Measurements from ENCODE around the gene LCN10. TPM values are rescaled to one million over a fixed set of nuclear protein-coding genes. Genes with fewer than 3 reads are reported as not detected.
A peak's percentile ranks its signal among the peaks of the same experiment; 100 is the strongest.
"Not testable (repeated sequence)": the region's sequence is repeated elsewhere in the genome, so short reads cannot be mapped to it uniquely, and the experiment has no call there.

The LCN10 gene
- total and polyA plus RNA-seq, 2 of the 13 experiments (the other 11 are each of a cell fraction or from before 2014, with no cell fraction given): 0.53 to 0.61 TPM

- TF ChIP-seq, protein P1, sequence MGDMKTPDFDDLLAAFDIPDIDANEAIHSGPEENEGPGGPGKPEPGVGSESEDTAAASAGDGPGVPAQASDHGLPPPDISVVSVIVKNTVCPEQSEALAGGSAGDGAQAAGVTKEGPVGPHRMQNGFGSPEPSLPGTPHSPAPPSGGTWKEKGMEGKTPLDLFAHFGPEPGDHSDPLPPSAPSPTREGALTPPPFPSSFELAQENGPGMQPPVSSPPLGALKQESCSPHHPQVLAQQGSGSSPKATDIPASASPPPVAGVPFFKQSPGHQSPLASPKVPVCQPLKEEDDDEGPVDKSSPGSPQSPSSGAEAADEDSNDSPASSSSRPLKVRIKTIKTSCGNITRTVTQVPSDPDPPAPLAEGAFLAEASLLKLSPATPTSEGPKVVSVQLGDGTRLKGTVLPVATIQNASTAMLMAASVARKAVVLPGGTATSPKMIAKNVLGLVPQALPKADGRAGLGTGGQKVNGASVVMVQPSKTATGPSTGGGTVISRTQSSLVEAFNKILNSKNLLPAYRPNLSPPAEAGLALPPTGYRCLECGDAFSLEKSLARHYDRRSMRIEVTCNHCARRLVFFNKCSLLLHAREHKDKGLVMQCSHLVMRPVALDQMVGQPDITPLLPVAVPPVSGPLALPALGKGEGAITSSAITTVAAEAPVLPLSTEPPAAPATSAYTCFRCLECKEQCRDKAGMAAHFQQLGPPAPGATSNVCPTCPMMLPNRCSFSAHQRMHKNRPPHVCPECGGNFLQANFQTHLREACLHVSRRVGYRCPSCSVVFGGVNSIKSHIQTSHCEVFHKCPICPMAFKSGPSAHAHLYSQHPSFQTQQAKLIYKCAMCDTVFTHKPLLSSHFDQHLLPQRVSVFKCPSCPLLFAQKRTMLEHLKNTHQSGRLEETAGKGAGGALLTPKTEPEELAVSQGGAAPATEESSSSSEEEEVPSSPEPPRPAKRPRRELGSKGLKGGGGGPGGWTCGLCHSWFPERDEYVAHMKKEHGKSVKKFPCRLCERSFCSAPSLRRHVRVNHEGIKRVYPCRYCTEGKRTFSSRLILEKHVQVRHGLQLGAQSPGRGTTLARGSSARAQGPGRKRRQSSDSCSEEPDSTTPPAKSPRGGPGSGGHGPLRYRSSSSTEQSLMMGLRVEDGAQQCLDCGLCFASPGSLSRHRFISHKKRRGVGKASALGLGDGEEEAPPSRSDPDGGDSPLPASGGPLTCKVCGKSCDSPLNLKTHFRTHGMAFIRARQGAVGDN (CRISPR knock-in tag; IDR thresholded peaks at IDR 0.05): peak; percentile 33; the same call in 1 of the 2 replicates
- no peak for TF ChIP-seq JUND (CRISPR knock-in tag; IDR thresholded peaks at IDR 0.05)
- TF ChIP-seq PATZ1 (CRISPR knock-in tag; IDR thresholded peaks at IDR 0.05): peak; percentile 36
Observed at GRCh38 chr9:136769710-136770191, 27.0 kb upstream of the LCN10 start (continued).

DNA sequence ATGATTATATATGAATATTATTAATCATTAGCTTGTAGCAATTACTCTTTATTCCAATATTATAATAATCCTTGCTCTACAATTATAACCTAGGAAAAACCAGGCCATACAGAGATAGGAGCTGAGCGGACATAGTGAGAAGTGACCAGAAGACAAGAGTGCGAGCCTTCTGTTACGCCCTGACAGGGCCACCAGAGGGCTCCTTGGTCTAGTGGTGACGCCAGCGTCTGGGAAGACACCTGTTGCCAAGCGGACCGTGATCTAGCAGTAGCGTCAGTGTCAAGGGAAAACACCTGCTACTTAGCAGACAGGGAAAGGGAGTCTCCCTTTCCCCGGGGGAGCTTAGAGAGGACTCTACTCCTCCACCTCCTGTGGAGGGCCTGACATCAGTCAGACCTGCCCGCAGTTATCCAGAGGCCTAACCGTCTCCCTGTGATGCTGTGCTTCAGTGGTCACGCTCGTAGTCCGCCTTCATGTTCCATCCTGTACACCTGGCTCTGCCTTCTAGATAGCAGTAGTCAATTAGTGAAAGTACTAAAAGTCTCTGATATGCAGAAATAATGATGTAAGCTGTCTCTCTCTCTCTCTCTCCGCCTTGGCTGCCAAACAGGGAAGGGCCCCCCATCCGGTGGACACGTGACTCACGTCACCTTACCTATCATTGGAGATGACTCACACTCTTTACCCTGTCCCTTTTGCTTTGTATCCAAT lies 23.8 kb upstream of the LCN10 start:
- in situ Hi-C loops (cut with HindIII; ENCODE audit: extremely low pct_ligation_motif_present, low pct_unique_long_range_greater_than_20kb); H4K20me1 ChIP-seq (ENCODE audit: insufficient read depth, low read length); intact Hi-C loops (cut with micrococcal nuclease; ENCODE audit: unreplicated experiment); H3K27ac ChIP-seq (ENCODE audit: extremely low read length, insufficient read depth, low read length); ATAC-seq; H3K79me2 ChIP-seq (ENCODE audit: insufficient read depth, low read length); H3K36me3 ChIP-seq (replicated peaks in 1 of 2; ENCODE audit: control insufficient read depth in 1 of 2, insufficient read depth in 2 of 2, low read length in 2 of 2); H3K9me3 ChIP-seq (ENCODE audit: low read length); H2AFZ ChIP-seq (ENCODE audit: low read length); DNase-seq (ENCODE audit: low spot score); H3K27me3 ChIP-seq (ENCODE audit: control insufficient read depth in 1 of 2, insufficient read depth in 2 of 2, low read length in 2 of 2); BruUV-seq (replicated peaks); H3K9ac ChIP-seq (ENCODE audit: insufficient read depth, low read depth, low read length): not testable (repeated sequence)
- ChIA-PET POLR2A (interaction anchor here (0.6 kb wide), 2 partner anchors 13 to 31 kb away, joined by 3 to 4 read pairs; no protein-coding TSS in a partner anchor), CTCF (ENCODE audit: low intra/inter-chr PET ratio, low total read pairs) (interaction anchor here (1.6 kb wide), 1 partner anchor 18 kb away, joined by 7 read pairs; no protein-coding TSS in a partner anchor)
- Histone ChIP-seq H3K4me3 (replicated peaks in 1 of 3; ENCODE audit: insufficient read depth in 1 of 3, low read depth in 2 of 3, low read length in 3 of 3) (0 out of 6 replicates have a peak overlapping the region, but pooled peaks of 1 of the 3 experiments have one; percentile 50), H3K4me1 (ENCODE audit: insufficient read depth, low read length) (peaks cover 60% of the 10 kb centered on the region), H3K4me2 (ENCODE audit: low read depth, low read length) (peak overlapping the region; percentile 42)
- WGBS (ENCODE audit: low lambda C conversion rate): 23% methylated on average over 8 of the region's 18 CpGs
- peak; percentile 23 for FAIRE-seq
- 0 out of 2 replicates have a peak, but pooled peaks have one; percentile 8 for TF ChIP-seq GATAD2A (CRISPR knock-in tag; IDR thresholded peaks at IDR 0.05)
- peak; percentile 53; the same call in 1 of the 2 replicates for TF ChIP-seq BHLHE40 (IDR thresholded peaks at IDR 0.05; ENCODE audit: low read length)
- peak; percentile 55; the same call in 1 of the 2 replicates for TF ChIP-seq ZNF317 (CRISPR knock-in tag; IDR thresholded peaks at IDR 0.05)
- TF ChIP-seq, protein P2, sequence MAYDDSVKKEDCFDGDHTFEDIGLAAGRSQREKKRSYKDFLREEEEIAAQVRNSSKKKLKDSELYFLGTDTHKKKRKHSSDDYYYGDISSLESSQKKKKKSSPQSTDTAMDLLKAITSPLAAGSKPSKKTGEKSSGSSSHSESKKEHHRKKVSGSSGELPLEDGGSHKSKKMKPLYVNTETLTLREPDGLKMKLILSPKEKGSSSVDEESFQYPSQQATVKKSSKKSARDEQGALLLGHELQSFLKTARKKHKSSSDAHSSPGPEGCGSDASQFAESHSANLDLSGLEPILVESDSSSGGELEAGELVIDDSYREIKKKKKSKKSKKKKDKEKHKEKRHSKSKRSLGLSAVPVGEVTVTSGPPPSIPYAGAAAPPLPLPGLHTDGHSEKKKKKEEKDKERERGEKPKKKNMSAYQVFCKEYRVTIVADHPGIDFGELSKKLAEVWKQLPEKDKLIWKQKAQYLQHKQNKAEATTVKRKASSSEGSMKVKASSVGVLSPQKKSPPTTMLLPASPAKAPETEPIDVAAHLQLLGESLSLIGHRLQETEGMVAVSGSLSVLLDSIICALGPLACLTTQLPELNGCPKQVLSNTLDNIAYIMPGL (CRISPR knock-in tag; IDR thresholded peaks at IDR 0.05; ENCODE audit: borderline replicate concordance in 1 of 2, low read depth in 1 of 2): peak in 1 of 2 experiments; percentile 14; a peak in 1 of 4 replicates
- TF ChIP-seq SAP130 (CRISPR knock-in tag; IDR thresholded peaks at IDR 0.05; ENCODE audit: low read depth): peak; percentile 52
- TF ChIP-seq, protein P3, sequence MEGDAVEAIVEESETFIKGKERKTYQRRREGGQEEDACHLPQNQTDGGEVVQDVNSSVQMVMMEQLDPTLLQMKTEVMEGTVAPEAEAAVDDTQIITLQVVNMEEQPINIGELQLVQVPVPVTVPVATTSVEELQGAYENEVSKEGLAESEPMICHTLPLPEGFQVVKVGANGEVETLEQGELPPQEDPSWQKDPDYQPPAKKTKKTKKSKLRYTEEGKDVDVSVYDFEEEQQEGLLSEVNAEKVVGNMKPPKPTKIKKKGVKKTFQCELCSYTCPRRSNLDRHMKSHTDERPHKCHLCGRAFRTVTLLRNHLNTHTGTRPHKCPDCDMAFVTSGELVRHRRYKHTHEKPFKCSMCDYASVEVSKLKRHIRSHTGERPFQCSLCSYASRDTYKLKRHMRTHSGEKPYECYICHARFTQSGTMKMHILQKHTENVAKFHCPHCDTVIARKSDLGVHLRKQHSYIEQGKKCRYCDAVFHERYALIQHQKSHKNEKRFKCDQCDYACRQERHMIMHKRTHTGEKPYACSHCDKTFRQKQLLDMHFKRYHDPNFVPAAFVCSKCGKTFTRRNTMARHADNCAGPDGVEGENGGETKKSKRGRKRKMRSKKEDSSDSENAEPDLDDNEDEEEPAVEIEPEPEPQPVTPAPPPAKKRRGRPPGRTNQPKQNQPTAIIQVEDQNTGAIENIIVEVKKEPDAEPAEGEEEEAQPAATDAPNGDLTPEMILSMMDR (CRISPR knock-in tag; IDR thresholded peaks at IDR 0.05): peak; percentile 77
- 0 out of 2 replicates have a peak, but pooled peaks have one; percentile 41 for TF ChIP-seq ATF1 (CRISPR knock-in tag; IDR thresholded peaks at IDR 0.05)
- 0 out of 2 replicates have a peak, but pooled peaks have one; percentile 11 for TF ChIP-seq GABPB1 (CRISPR knock-in tag; IDR thresholded peaks at IDR 0.05)
